RWPE2 (cell line): ENCODE measurements around the gene AK8.

ENCODE experiments used
- ATAC-seq: fragments of 200-7000 bp; cut with Tn5 transposase; 3 replicates; pipeline ENCODE4 v1.9.1; 2021; ENCODE audit warnings: low read depth
- DNase-seq: peaks from one replicate; pipeline ENCODE4 v3.0.0-alpha.2; 2020; ENCODE audit warnings: low spot score
- H3K27ac ChIP-seq: fragments of 450-650 bp; 2 replicates; pipeline ENCODE4 v1.5.1; 2017; ENCODE audit warnings: mild to moderate bottlenecking; ENCODE audit not compliant: poor library complexity, severe bottlenecking
- H3K27me3 ChIP-seq: fragments of 250-450 bp; sonication (Bioruptor Pico); 2 replicates; pipeline ENCODE4 v1.5.1; 2021; ENCODE audit warnings: mild to moderate bottlenecking, moderate library complexity; ENCODE audit not compliant: insufficient read depth, poor library complexity, severe bottlenecking
- H3K36me3 ChIP-seq: fragments of 250-450 bp; sonication (Bioruptor Pico); 2 replicates; pipeline ENCODE4 v1.5.1; 2020; ENCODE audit warnings: low read depth, mild to moderate bottlenecking, moderate library complexity
- H3K4me1 ChIP-seq: fragments of 250-450 bp; sonication (Bioruptor Pico); 2 replicates; pipeline ENCODE4 v1.5.1; 2021; ENCODE audit warnings: mild to moderate bottlenecking, moderate library complexity; ENCODE audit not compliant: insufficient read depth, poor library complexity, severe bottlenecking
- H3K4me3 ChIP-seq: fragments of 250-450 bp; sonication (Bioruptor Pico); 2 replicates; pipeline ENCODE4 v1.5.1; 2021; ENCODE audit warnings: mild to moderate bottlenecking, moderate library complexity; ENCODE audit not compliant: severe bottlenecking
- H3K9me3 ChIP-seq: fragments of 250-450 bp; sonication (Bioruptor Pico); 2 replicates; pipeline ENCODE4 v1.5.1; 2021; ENCODE audit warnings: mild to moderate bottlenecking, moderate library complexity; ENCODE audit not compliant: severe bottlenecking
- CTCF ChIP-seq: fragments of 450-650 bp; IDR thresholded peaks from one replicate; pipeline ENCODE4 v1.5.1; 2017; ENCODE audit warnings: mild to moderate bottlenecking, moderate library complexity; ENCODE audit not compliant: poor library complexity, severe bottlenecking

The AK8 gene

GRCh38 chr9:132914924-132915323 is 36.8 kb upstream of the AK8 start:
- DNase-seq (no peak), ATAC-seq (no peak)
- no peaks in the 10 kb centered on the region for H3K4me1 ChIP-seq
- no peak overlapping the region for H3K27ac ChIP-seq
- H3K9me3 ChIP-seq: no peaks in the 10 kb centered on the region
- no peak overlapping the region for H3K4me3 ChIP-seq
- peaks cover 37% of the 10 kb centered on the region for H3K36me3 ChIP-seq
- no peaks in the 10 kb centered on the region for H3K27me3 ChIP-seq
- no peak for TF ChIP-seq CTCF

GRCh38 chr9:132912131-132912530 is 34.0 kb upstream of the AK8 start:
- no peaks in the 10 kb centered on the region for H3K27me3 ChIP-seq
- H3K9me3 ChIP-seq: no peaks in the 10 kb centered on the region
- no peak overlapping the region for H3K4me3 ChIP-seq
- peaks cover 41% of the 10 kb centered on the region for H3K36me3 ChIP-seq
- TF ChIP-seq CTCF: no peak
- DNase-seq: no peak
- no peak for ATAC-seq
- H3K4me1 ChIP-seq: no peaks in the 10 kb centered on the region
- H3K27ac ChIP-seq: no peak overlapping the region

- DNase-seq (no peak), ATAC-seq (no peak)
- H3K4me1 ChIP-seq: no peaks in the 10 kb centered on the region
- no peak overlapping the region for H3K27ac ChIP-seq
- no peaks in the 10 kb centered on the region for H3K27me3 ChIP-seq
- no peaks in the 10 kb centered on the region for H3K9me3 ChIP-seq
- peaks cover 35% of the 10 kb centered on the region for H3K36me3 ChIP-seq
- no peak for TF ChIP-seq CTCF
- no peak overlapping the region for H3K4me3 ChIP-seq
Observed at GRCh38 chr9:132910376-132910775, 32.3 kb upstream of the AK8 start.

- no peak overlapping the region for H3K27ac ChIP-seq
- no peak for DNase-seq
- H3K9me3 ChIP-seq: no peaks in the 10 kb centered on the region
- TF ChIP-seq CTCF: no peak
- no peak overlapping the region for H3K4me3 ChIP-seq
- H3K4me1 ChIP-seq: no peaks in the 10 kb centered on the region
- H3K27me3 ChIP-seq: no peaks in the 10 kb centered on the region
- ATAC-seq: no peak
- peaks cover 34% of the 10 kb centered on the region for H3K36me3 ChIP-seq
Observed at GRCh38 chr9:132909311-132909710, 31.2 kb upstream of the AK8 start.

- H3K4me1 ChIP-seq: no peaks in the 10 kb centered on the region
- no peaks in the 10 kb centered on the region for H3K27me3 ChIP-seq
- H3K9me3 ChIP-seq: no peaks in the 10 kb centered on the region
- H3K27ac ChIP-seq: no peak overlapping the region
- no peak for DNase-seq
- H3K36me3 ChIP-seq: peaks cover 32% of the 10 kb centered on the region
- H3K4me3 ChIP-seq: no peak overlapping the region
- ATAC-seq: no peak
- TF ChIP-seq CTCF: no peak
Observed at GRCh38 chr9:132908635-132909034, 30.6 kb upstream of the AK8 start.
